Measurements from ENCODE around the gene RAC2. TPM values are rescaled to one million over a fixed set of nuclear protein-coding genes. Genes with fewer than 3 reads are reported as not detected.

The RAC2 gene
- total and polyA plus RNA-seq, 9 of the 15 experiments (the other 6 are each of a cell fraction or from before 2014, with no cell fraction given), result 22.7 to 103 (median 43.3) TPM

DNA sequence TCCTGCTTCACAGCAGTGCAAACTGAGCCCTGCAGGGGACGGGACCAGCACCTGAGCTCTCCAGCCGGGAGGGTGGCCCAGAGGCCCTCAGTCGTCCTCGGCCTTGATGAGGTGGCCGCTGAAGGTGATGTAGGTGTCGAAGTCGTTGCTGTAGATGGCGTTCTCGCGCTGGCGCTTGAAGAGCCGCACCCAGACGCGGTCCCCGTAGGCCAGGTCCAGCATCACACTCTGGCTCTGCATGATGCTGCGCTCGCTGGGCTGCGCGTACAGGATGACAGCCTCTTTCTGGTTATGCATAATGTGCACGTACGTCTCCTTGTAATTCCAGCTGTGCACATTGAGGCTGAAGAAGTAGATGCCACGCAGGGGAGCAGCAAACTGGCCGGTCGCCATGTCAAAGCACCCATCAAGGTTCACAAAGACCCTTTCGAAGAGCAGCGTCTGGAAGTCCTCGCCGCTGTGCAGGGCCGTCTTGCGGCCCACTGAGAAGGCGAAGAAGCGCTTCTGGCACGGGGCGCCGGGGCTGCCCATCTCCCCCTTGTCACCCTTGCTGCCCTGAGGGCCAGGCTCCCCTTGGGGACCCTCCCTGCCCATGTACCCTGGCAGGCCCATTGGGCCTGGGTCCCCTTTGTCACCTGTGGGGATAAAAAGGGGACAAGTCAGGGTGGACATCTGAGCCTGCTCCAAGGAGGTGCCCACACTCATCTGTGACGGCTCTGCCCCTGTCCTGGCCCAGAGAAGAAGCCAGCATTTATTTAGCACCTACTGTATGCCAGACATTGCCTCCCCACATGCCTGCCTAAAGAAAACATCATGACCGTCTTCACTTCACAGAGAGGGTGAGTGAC lies 61.7 kb downstream of the RAC2 start:
- ATAC-seq, result peak; percentile 84
- Histone ChIP-seq H3K36me3 (ENCODE audit: control insufficient read depth, insufficient read depth, low read length) (no peaks in the 10 kb centered on the region), H3K9ac (ENCODE audit: insufficient read depth in 1 of 2, low read depth in 2 of 2, low read length in 2 of 2) (no peak overlapping the region), H4K20me1 (replicated peaks; ENCODE audit: control insufficient read depth, insufficient read depth, low read length) (0 out of 2 replicates have a peak, but pooled peaks cover 3% of the 10 kb centered on the region), H2AFZ (ENCODE audit: low read depth, low read length) (no peak overlapping the region), H3K27me3 (ENCODE audit: control insufficient read depth in 2 of 2, insufficient read depth in 2 of 2, low read length in 2 of 2) (peaks cover 3 to 46% of the 10 kb centered on the region in 2 experiments; a peak in 4 of 5 replicates), H3K4me3 (no peak overlapping the region), H3K4me2 (ENCODE audit: insufficient read depth, low read length) (no peak overlapping the region), H3K9me1 (ENCODE audit: control insufficient read depth, insufficient read depth, low read length) (no peaks in the 10 kb centered on the region), H3K79me2 (ENCODE audit: control insufficient read depth, insufficient read depth, low read length) (no peaks in the 10 kb centered on the region), H3K27ac (ENCODE audit: extremely low read depth, low read depth, low read length) (no peak overlapping the region), H3K4me1 (replicated peaks in 1 of 2; ENCODE audit: control insufficient read depth in 2 of 2, insufficient read depth in 2 of 2, low read length in 2 of 2) (peaks cover 0 to 22% of the 10 kb centered on the region in 2 experiments; a peak in 3 of 5 replicates), H3K9me3 (replicated peaks; ENCODE audit: control insufficient read depth, insufficient read depth, low read depth, low read length) (no peaks in the 10 kb centered on the region)
- TF ChIP-seq ZKSCAN8 (CRISPR knock-in tag; IDR thresholded peaks at IDR 0.05), result peak; percentile 80
- TF ChIP-seq SRSF7 (optimal IDR thresholded peaks at IDR 0.05; ENCODE audit: low read depth, low read length), result no peak
- no peak for TF ChIP-seq ELF1 (tag; IDR thresholded peaks at IDR 0.05)
- TF ChIP-seq RAD21 (CRISPR knock-in tag; conservative IDR thresholded peaks at IDR 0.05 in 1 of 2, IDR thresholded peaks at IDR 0.05 in 1 of 2), result peak in 1 of 2 experiments; percentile 58; a peak in 2 of 4 replicates
- TF ChIP-seq, protein P1, sequence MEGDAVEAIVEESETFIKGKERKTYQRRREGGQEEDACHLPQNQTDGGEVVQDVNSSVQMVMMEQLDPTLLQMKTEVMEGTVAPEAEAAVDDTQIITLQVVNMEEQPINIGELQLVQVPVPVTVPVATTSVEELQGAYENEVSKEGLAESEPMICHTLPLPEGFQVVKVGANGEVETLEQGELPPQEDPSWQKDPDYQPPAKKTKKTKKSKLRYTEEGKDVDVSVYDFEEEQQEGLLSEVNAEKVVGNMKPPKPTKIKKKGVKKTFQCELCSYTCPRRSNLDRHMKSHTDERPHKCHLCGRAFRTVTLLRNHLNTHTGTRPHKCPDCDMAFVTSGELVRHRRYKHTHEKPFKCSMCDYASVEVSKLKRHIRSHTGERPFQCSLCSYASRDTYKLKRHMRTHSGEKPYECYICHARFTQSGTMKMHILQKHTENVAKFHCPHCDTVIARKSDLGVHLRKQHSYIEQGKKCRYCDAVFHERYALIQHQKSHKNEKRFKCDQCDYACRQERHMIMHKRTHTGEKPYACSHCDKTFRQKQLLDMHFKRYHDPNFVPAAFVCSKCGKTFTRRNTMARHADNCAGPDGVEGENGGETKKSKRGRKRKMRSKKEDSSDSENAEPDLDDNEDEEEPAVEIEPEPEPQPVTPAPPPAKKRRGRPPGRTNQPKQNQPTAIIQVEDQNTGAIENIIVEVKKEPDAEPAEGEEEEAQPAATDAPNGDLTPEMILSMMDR (IDR thresholded peaks at IDR 0.05 in 2 of 3, conservative IDR thresholded peaks at IDR 0.05 in 1 of 3; ENCODE audit: insufficient read depth in 2 of 3, low read depth in 1 of 3, low read length in 3 of 3), result peak in 2 of 3 experiments; percentile 35 to 73; a peak in 4 of 6 replicates
- no peak for TF ChIP-seq CBX2 (IDR thresholded peaks at IDR 0.05; ENCODE audit: insufficient read depth, low read length, poor library complexity, severe bottlenecking)
- TF ChIP-seq NRF1 (conservative IDR thresholded peaks at IDR 0.05 in 1 of 2, IDR thresholded peaks at IDR 0.05 in 1 of 2), result peak; percentile 44 to 67
- TF ChIP-seq NR3C1 (CRISPR knock-in tag; IDR thresholded peaks at IDR 0.05), result no peak
- peak; percentile 86 for TF ChIP-seq CTBP1 (IDR thresholded peaks at IDR 0.05; ENCODE audit: borderline replicate concordance)
- TF ChIP-seq KAT2B (IDR thresholded peaks at IDR 0.05; ENCODE audit: low read depth, low read length), result no peak
- in situ Hi-C loops (cut with MboI), result no loop called here
- intact Hi-C loops (cut with micrococcal nuclease), result no loop called here
- peak; percentile 24 to 52 (median 28) for DNase-seq (ENCODE audit: extremely low read depth in 1 of 4, low spot score in 3 of 4)
- no peak for FAIRE-seq
- ChIA-PET POLR2A (no interaction called here), CTCF (ENCODE audit: low intra/inter-chr PET ratio) (interaction anchor here (1.3 kb wide), 1 partner anchor 17 kb away, joined by 3 read pairs; no protein-coding TSS in a partner anchor)
- WGBS (ENCODE audit: insufficient coverage, low coverage, missing lambda C conversion rate), result 26% methylated on average over 21 of the region's 37 CpGs
- BruUV-seq (replicated peaks), result no TSS peak

Data from K562 (cell line).